Breast epithelium (tissue), 4 donors: ENCODE data around the gene SPPL3. TPM values are rescaled to one million over a fixed set of nuclear protein-coding genes. Genes with fewer than 3 reads are reported as not detected.

ENCODE experiments used
- DNase-seq, 2 donors: peaks; one replicate each; pipeline ENCODE4 v3.0.0-alpha.2; 2019; ENCODE audit warnings: low spot score in 2 of 2
- H3K27ac ChIP-seq, 2 donors: fragments of 200-600 bp; sonication (generic) in 1 of 2; one replicate each; pipeline ENCODE4 v1.5.1; 2016 to 2019; ENCODE audit warnings: mild to moderate bottlenecking in 1 of 2
- H3K27me3 ChIP-seq, 2 donors: fragments of 200-600 bp; sonication (generic) in 1 of 2; one replicate each; pipeline versions ENCODE4 v1.5.1 to v1.6.0; 2017 to 2019; ENCODE audit warnings: control low read depth in 1 of 2, mild to moderate bottlenecking in 1 of 2
- H3K36me3 ChIP-seq: fragments of 200-600 bp; one replicate; pipeline ENCODE4 v1.5.1; 2019
- H3K4me1 ChIP-seq, 2 donors: fragments of 200-600 bp; sonication (generic); one replicate each; pipeline ENCODE4 v1.5.1; 2016 to 2019; ENCODE audit warnings: control low read depth in 1 of 2
- H3K4me3 ChIP-seq, 3 donors: fragments of 200-600 bp; sonication (generic); 1 replicate in 2 of 3; 2 replicates in 1 of 3; pipeline ENCODE4 v1.5.1; 2016 to 2019; ENCODE audit warnings: mild to moderate bottlenecking in 3 of 3, moderate library complexity in 2 of 3
- H3K9me3 ChIP-seq, 2 donors: fragments of 200-600 bp; sonication (generic) in 1 of 2; one replicate each; pipeline ENCODE4 v1.5.1; 2016 to 2019; ENCODE audit warnings: control low read depth in 1 of 2
- CTCF ChIP-seq, 3 donors: fragments of 450-650 bp; IDR thresholded peaks; one replicate each; pipeline ENCODE4 v1.5.1; 2016 to 2017; ENCODE audit warnings: antibody characterized with exemption in 3 of 3, mild to moderate bottlenecking in 3 of 3, moderate library complexity in 3 of 3
- POLR2A ChIP-seq: fragments of 450-650 bp; IDR thresholded peaks from one replicate; pipeline ENCODE4 v1.6.1; 2016; ENCODE audit warnings: antibody characterized with exemption, mild to moderate bottlenecking, moderate library complexity
- POLR2AphosphoS5 ChIP-seq, 3 donors: sonication (generic); formaldehyde crosslinking; IDR thresholded peaks; one replicate each; pipeline ENCODE4 v1.6.1; 2017; ENCODE audit warnings: antibody characterized with exemption in 3 of 3
- intact Hi-C: fragments of 100-400 bp; cut with DNase I; formaldehyde crosslinking; loops from one replicate; pipeline ENCODE4 v1.15.1; 2023; ENCODE audit warnings: low total_unique reads
- total RNA-seq, 3 donors: library from RNA; depleted of rRNA; stranded (reverse); fragments of >200 nt; gene quantifications; one replicate each; pipeline ENCODE4 v1.1.0, GENCODE V29; 2016

Gene SPPL3
- total RNA-seq, 3 donors from 2014 or later: 19.0 to 27.1 (median 22.0) TPM

DNA sequence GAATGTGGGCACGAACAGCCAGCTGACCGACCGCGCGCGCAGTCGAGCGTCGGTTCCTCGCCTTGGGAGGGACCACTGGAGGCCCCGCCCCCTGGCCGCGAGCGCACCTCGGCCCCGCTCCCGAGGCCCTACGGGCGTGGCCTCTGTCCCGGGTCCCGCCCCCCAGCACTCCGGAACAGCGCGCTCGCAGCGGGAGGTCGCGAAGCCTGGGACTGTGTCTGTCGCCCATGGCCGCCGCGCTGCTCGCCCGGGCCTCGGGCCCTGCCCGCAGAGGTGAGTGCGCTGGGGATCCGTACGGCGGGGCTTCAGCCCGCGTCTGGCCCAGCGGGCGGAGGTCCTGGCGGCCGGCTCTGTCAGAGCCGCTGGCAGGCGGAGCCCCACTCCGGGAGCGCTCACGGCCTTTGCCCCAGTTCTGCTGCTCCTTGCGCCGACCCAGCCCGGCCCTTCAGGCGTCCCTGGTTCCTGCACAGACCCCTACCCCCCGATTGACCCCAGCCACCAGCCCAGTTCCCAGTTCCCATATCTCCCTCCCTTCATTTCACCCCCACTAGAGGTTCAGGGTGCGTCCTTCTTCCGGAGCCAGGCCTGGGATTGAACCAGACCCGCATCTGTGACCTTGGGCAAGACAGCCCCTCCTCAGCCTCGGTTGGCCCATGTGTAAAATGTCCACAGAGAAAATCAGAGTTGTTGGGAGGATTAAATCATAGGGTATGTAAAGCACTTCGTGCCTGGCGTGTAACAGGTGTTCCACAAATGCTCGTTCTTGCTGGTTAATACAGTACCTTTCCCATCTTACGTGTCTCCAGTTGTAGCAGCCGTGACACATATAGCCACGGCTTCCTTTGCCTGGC, 178.3 kb downstream of the SPPL3 start, which contains the start of gene ACADS:
TSS of gene ACADS (plus strand) at position 168 of the 851 bp plus-strand sequence. CDS start at position 228, 60 bp downstream.
- H3K4me1 ChIP-seq: peaks cover 0 to 4% of the 10 kb centered on the region in 2 donors
- TF ChIP-seq CTCF (IDR thresholded peaks at IDR 0.05) (no peak), POLR2AphosphoS5 (IDR thresholded peaks at IDR 0.05) (peak; percentile 23 to 49 (median 46)), POLR2A (no peak)
- peak within 1 kb of the TSS; percentile 77 to 86 (median 79) for H3K4me3 ChIP-seq
- peak within 1 kb of the TSS; percentile 78 to 83 for H3K27ac ChIP-seq
- H3K36me3 ChIP-seq: no peaks in the 10 kb centered on the region
- DNase-seq: peak; percentile 65 to 86
- intact Hi-C loops: no loop called here
- no peaks in the 10 kb centered on the region for H3K9me3 ChIP-seq
- H3K27me3 ChIP-seq: no peaks in the 10 kb centered on the region

DNA sequence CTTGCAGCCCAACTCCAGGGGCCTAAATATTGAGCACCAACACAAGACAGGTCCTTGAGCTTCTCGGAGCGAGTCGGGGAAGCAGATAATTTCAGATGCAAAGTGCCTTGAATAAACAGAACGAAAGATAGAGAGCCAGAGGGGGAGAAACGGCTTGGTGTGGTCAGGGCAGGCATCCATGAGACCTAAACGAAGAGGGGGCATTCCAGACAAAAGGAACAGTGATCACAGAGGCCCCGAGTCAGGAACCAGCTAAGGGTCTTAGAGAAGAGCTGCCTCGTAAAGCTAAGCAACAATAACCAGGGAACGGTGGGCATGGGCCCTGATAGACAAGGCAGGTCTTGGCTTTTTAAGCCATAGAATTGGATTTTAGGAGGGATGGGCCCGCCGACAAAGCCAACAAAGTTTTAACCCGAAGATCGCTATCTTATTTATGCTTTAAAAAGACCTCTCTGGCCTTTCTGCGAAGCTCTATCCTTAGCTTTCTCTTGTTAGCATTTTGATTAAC, 179.0 kb downstream of the SPPL3 start:
- no peaks in the 10 kb centered on the region for H3K27me3 ChIP-seq
- no peaks in the 10 kb centered on the region for H3K9me3 ChIP-seq
- intact Hi-C loops: no loop called here
- H3K4me1 ChIP-seq: peaks cover 0 to 4% of the 10 kb centered on the region in 2 donors
- H3K36me3 ChIP-seq: peaks cover under 1% of the 10 kb centered on the region
- no peak for DNase-seq
- peak overlapping the region; percentile 77 to 86 (median 79) for H3K4me3 ChIP-seq
- H3K27ac ChIP-seq: peak overlapping the region; percentile 78 to 83
- TF ChIP-seq POLR2A (no peak), CTCF (IDR thresholded peaks at IDR 0.05) (no peak), POLR2AphosphoS5 (IDR thresholded peaks at IDR 0.05) (no peak)

DNA sequence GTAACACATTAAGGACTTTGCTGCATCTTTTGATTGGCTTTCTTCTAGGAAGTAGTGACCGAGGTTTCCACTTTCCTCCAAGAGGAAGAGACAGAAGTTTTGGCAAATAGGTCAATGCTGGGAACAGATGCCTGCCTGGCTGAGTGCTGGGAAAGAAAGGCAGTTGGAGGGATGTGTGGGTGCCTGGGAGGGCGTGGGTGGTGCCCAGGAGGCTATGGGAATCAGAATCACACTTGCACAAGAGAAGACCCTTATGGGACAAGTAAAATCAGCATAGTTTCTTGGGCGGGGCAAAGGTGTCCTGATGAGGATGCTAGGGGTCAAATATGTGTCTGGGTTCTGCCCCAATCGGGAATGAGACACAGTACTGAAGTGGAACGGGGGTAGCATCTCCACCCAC, 179.4 kb downstream of the SPPL3 start:
- TF ChIP-seq POLR2AphosphoS5 (IDR thresholded peaks at IDR 0.05) (no peak), POLR2A (no peak)
- Histone ChIP-seq H3K9me3 (no peaks in the 10 kb centered on the region), H3K4me3 (no peak overlapping the region), H3K27ac (no peak overlapping the region), H3K4me1 (peaks cover 0 to 4% of the 10 kb centered on the region in 2 donors), H3K27me3 (no peaks in the 10 kb centered on the region), H3K36me3 (peaks cover 6% of the 10 kb centered on the region)
- intact Hi-C loops: no loop called here
- DNase-seq: no peak

DNA sequence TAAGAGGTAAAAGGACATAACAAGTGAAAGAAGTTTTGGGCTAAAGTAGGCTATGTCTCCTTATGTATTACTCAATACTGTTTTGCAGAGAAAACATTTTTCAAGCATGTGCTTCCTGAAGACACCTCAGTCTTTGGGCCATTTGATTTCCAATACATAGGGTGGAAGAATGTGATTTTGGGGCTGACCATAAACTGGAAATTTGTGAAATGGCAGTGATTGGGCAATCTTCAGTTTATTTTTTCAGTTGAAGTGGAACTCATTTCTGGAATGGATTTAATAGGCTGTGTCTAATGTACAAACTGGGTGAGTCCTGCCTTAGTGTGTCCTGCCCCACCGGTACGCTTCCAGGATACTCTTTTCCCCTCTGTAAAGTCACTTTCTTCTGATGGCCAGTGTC, 181.4 kb downstream of the SPPL3 start:
- H3K4me3 ChIP-seq: no peak overlapping the region
- H3K36me3 ChIP-seq: peaks cover 9% of the 10 kb centered on the region
- no peak for TF ChIP-seq CTCF (IDR thresholded peaks at IDR 0.05)
- no peak for TF ChIP-seq POLR2A
- TF ChIP-seq POLR2AphosphoS5 (IDR thresholded peaks at IDR 0.05): no peak
- H3K27ac ChIP-seq: no peak overlapping the region
- peaks cover 0 to 4% of the 10 kb centered on the region in 2 donors for H3K4me1 ChIP-seq
- intact Hi-C loops: no loop called here
- no peak for DNase-seq
- no peaks in the 10 kb centered on the region for H3K27me3 ChIP-seq
- H3K9me3 ChIP-seq: no peaks in the 10 kb centered on the region

DNA sequence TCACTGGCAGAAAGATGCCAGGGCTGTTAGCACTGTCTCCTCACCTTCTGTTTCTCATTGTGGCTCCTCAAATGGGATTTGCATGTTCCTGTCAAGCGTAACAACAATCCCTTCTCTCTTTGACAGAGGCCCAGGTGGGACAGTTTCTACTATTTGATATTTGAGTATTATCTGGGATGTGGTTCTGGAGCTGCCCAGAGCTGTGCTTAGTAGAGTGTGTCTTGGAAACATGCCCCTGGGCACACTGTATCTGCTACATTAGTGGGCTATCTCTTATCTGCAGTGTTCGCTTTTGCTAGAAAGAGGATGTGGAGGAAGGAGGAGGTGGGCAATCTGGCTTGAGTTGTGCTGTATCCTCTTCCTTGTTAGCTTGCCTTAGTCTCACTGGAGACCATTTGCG, 182.3 kb downstream of the SPPL3 start:
- H3K27me3 ChIP-seq: no peaks in the 10 kb centered on the region
- no peak for DNase-seq
- intact Hi-C loops: no loop called here

More for the DNA sequence above, 182.3 kb downstream of the SPPL3 start:
- Histone ChIP-seq H3K36me3 (peaks cover 9% of the 10 kb centered on the region), H3K4me3 (no peak overlapping the region), H3K27ac (no peak overlapping the region), H3K4me1 (peaks cover 0 to 4% of the 10 kb centered on the region in 2 donors), H3K9me3 (no peaks in the 10 kb centered on the region)
- TF ChIP-seq POLR2A (no peak), POLR2AphosphoS5 (IDR thresholded peaks at IDR 0.05) (no peak)
